ENCODE data around the gene ZNF568.

The ZNF568 gene

DNA sequence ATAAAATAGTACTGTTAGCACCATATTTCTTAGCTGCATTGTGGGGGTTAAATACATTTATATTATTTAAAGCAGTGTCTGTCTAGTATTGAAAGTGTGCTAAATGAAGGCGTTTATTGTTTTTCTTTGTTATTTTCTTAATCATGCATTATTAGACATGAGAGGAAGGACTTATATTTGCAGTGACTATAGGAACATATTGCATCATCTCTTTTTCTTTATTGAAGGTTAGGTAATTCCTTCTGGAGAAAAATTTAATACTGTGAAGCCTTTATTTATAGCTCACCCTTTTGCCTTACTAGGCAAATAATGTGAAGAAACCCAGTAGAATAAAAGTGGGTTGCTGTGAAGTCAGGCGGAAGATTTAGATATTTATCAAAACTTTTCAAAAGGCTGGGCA lies 83.2 kb downstream of the ZNF568 start:
- no peak for DNase-seq (ENCODE audit: low read depth)

DNA sequence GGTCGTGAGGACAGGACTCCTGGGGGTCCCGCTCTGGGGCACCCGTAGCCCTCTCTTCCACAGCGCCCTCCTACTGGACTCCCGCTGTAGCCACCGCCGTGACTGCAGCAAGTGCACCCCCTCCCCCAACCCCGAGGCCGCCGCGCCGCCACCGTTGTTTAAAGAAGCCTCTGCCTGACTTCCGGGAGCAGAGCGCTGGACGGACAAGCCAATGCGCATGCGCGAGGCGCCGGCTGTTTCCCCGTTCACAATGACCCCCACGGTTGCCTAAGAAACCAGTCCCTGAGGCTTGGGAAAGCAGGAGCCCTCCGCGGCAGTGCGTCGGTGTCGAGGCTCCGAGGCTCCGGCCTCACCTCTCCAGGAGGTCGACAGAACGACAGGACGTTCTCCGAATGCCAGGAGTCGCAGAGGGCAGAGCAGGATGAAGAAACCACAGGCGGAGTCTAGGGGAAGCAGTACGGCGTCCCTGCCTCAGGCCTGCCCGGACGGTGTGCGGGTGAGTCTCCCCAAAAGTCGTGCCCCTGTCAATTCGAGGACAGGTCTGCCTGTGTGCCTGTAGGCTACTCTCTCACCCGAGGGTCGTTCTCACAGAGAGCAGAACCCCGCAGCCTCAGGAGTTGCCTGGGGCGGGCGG lies 91.6 kb downstream of the ZNF568 start:
- no peak for DNase-seq (ENCODE audit: low read depth)

GRCh38 chr19:37009871-37010270 lies 93.7 kb downstream of the ZNF568 start:
- no peak for DNase-seq (ENCODE audit: low read depth)

- DNase-seq (ENCODE audit: low read depth) = no peak
These were observed 96.1 kb downstream of the ZNF568 start for GRCh38 chr19:37012093-37012745.

- no peak for DNase-seq (ENCODE audit: low read depth)
These were observed 98.3 kb downstream of the ZNF568 start for GRCh38 chr19:37014456-37014855.

- no peak for DNase-seq (ENCODE audit: low read depth)
These were observed 129.0 kb downstream of the ZNF568 start for GRCh38 chr19:37045140-37045539.
